BLaER1 (cell line): ENCODE data around the gene CNPY1.

Experiments used
- H3K27ac ChIP-seq: shearing (Covaris generic); formaldehyde crosslinking; 2 replicates; pipeline ENCODE4 v1.8.1; 2022
- H3K27me3 ChIP-seq: shearing (Covaris generic); formaldehyde crosslinking; 2 replicates; pipeline ENCODE4 v1.8.1; 2022
- H3K36me3 ChIP-seq: shearing (Covaris generic); formaldehyde crosslinking; 2 replicates; pipeline ENCODE4 v1.8.1; 2022
- H3K4me1 ChIP-seq: shearing (Covaris generic); formaldehyde crosslinking; 2 replicates; pipeline ENCODE4 v1.8.1; 2022
- H3K4me2 ChIP-seq: shearing (Covaris generic); formaldehyde crosslinking; 2 replicates; pipeline ENCODE4 v1.8.1; 2022
- H3K4me3 ChIP-seq: shearing (Covaris generic); formaldehyde crosslinking; 2 replicates; pipeline ENCODE4 v1.8.1; 2022
- H3K9ac ChIP-seq: shearing (Covaris generic); formaldehyde crosslinking; 2 replicates; pipeline ENCODE4 v1.8.1; 2022
- H3K9me3 ChIP-seq: shearing (Covaris generic); formaldehyde crosslinking; 2 replicates; pipeline ENCODE4 v1.8.1; 2022
- H4K20me1 ChIP-seq: shearing (Covaris generic); formaldehyde crosslinking; 2 replicates; pipeline ENCODE4 v1.8.1; 2022
- Cebpa-rat ChIP-seq: shearing (Covaris generic); IDR thresholded peaks from 2 replicates; pipeline ENCODE4 v1.8.1; 2022

Gene CNPY1

DNA sequence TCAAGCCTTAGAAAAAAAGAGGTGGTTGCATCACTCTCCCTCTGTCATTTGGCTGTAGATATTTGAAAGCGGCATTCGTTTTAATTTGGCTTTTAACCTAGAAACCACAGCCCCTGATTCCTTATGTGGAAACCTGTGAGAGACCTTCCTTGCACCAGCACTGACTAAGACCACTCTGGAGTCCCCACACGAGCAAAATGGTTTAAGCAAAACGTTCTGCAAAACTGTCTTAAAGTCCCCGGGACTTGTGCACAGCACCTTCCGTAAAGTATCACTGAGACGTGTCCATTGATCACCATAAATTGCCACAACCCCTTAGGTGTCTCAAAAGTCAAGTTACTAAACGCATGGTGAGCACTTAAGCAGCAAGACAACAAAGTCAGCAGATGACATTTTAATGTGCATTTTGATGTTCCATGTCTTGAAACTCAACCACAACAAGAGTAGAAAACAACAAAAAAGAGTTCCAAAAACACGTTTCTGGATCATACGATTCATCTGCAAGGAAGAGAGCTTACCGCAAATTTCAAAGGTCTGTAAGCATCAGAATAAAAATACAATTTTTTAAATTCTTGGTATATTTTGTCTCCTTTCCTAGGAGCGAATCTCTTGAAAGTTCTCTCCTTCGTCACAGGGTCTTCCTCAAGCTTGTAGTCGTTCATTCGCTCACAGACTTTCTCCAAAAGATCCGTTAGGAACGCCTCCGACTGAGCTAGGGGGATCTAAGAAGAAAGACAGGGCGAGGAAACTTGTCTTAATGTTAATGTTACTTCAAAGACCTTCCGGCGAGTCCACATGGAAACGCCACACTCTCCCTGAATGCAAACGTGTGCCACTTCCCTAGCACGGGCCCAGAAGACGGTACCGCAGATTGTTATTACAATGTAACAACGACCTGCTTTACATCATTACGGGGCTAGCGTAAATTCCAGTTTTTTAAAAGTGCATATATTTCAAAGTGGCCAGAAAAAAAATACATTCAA, 37.7 kb downstream of the CNPY1 start:
- TF ChIP-seq Cebpa-rat: no peak
- no peak overlapping the region for H3K4me3 ChIP-seq

DNA sequence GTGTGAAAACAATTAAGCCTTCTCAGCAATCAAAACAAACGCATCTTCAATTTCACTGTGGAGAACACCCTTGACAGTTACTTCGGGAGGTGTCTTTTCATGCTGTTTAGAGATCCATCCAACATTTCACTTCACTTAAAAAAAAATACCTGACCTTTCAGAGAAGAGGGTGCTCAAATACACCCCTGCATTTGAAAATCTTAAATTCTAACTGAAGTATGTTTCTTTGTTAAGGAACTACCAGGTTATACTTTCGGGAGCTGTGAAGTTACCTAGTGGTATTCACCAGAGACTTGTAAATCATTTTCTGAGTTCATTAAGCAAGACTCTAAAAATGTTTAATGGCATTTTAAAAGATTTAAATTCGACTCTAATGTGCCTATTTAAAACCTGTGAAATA, 38.8 kb downstream of the CNPY1 start:
- Histone ChIP-seq H3K4me3 (no peak overlapping the region), H3K9me3 (no peaks in the 10 kb centered on the region), H3K4me2 (no peak overlapping the region), H3K36me3 (no peaks in the 10 kb centered on the region), H3K4me1 (peaks cover 8% of the 10 kb centered on the region), H3K27me3 (peaks cover 100% of the 10 kb centered on the region), H4K20me1 (peaks cover 97% of the 10 kb centered on the region), H3K9ac (no peak overlapping the region), H3K27ac (no peak overlapping the region)
- TF ChIP-seq Cebpa-rat: no peak

More for the DNA sequence above, 37.7 kb downstream of the CNPY1 start:
- peaks cover 100% of the 10 kb centered on the region for H3K27me3 ChIP-seq
- H3K36me3 ChIP-seq: no peaks in the 10 kb centered on the region
- H3K27ac ChIP-seq: no peak overlapping the region
- peaks cover 8% of the 10 kb centered on the region for H3K4me1 ChIP-seq
- H3K4me2 ChIP-seq: no peak overlapping the region
- no peak overlapping the region for H3K9ac ChIP-seq
- peaks cover 91% of the 10 kb centered on the region for H4K20me1 ChIP-seq
- no peaks in the 10 kb centered on the region for H3K9me3 ChIP-seq

DNA sequence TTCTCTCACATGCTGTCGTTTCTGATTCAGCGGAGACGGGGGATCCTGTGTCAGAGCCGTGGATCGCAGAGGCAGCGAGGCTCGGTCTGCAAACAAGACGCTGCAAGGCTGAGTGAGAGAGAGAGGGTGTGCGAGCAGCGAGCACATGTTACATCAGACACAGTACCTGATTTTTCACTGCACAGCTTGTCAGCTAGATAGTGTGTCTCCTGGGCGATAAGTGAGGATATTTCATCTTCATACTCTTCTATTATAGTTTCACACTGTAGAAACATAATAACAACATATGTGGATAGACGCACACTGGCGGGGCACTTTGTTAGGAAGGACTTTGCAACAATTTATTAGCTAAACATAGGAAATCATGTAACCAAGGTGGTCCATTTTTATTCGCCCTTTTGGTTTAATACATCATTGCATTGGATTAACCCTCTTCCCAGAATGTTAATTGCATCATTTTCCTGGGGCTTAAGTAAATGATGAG, 39.5 kb downstream of the CNPY1 start:
- peaks cover 8% of the 10 kb centered on the region for H3K4me1 ChIP-seq
- H3K27ac ChIP-seq: no peak overlapping the region
- peaks cover 95% of the 10 kb centered on the region for H4K20me1 ChIP-seq
- H3K4me3 ChIP-seq: no peak overlapping the region
- H3K27me3 ChIP-seq: peaks cover 100% of the 10 kb centered on the region
- no peak overlapping the region for H3K9ac ChIP-seq
- H3K36me3 ChIP-seq: no peaks in the 10 kb centered on the region
- no peak for TF ChIP-seq Cebpa-rat
- no peaks in the 10 kb centered on the region for H3K9me3 ChIP-seq
- no peak overlapping the region for H3K4me2 ChIP-seq

DNA sequence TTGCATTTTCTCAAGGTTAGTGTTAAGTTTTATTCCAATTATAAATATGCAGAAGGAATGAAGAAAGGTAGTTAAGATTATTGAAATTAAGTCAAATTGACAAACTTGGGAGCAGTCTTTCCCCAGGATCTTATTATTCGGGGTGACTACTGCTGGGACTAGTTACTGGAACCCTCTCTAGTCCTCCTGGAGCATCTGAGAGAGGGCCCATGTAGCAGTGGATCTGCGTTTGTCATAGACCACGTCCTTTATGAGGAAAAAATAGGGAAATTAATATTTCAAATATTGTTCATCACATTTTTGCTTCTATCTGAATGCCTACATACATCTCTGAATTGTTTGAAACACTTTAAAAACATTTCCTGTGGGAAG, 41.0 kb downstream of the CNPY1 start:
- H3K27ac ChIP-seq: no peak overlapping the region
- peaks cover 8% of the 10 kb centered on the region for H3K4me1 ChIP-seq
- H4K20me1 ChIP-seq: peaks cover 85% of the 10 kb centered on the region
- no peak for TF ChIP-seq Cebpa-rat
- no peaks in the 10 kb centered on the region for H3K36me3 ChIP-seq
- H3K27me3 ChIP-seq: peaks cover 100% of the 10 kb centered on the region
- no peak overlapping the region for H3K4me3 ChIP-seq
- H3K9ac ChIP-seq: no peak overlapping the region
- H3K9me3 ChIP-seq: no peaks in the 10 kb centered on the region
- no peak overlapping the region for H3K4me2 ChIP-seq

DNA sequence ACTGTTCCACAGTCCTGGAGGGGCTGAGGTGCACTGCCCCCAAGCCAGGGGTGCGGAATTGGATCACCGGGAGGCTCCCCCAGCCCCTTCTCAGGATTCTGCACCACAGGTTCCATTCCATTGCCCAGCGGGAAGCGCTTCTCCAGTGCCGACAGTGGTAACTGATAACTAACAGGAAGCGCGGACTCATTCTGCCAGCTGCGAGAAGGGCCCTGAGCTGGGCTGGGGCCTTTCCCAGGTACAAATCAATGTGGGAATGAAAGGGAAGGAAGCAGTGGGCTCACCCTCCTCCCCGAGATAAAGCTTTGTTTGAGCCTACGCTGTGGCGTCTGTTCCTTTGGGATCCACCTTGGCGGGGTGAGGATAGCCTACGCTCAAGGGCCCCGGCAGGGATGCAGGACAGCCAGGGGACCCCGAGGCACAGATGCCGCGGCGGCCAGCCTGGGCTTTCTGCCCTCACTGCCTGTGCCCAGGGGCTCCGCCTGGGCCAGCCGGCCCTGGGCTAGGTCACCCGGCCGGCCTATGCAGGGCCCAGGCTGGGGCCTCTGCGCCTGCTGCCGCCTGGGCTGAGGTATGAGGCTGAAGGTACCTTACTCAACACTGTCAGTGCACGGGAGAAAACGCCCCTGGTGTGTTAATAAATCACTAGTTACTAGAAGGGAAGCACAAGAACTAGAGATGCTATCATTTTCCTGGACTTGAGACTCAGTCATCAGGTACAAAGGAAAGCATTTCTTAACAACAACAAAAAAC, 49.0 kb downstream of the CNPY1 start:
- H4K20me1 ChIP-seq: peaks cover 7% of the 10 kb centered on the region; the same call in 1 of the 2 replicates
- H3K4me3 ChIP-seq: no peak overlapping the region
- no peak overlapping the region for H3K9ac ChIP-seq
- no peak overlapping the region for H3K4me2 ChIP-seq
- TF ChIP-seq Cebpa-rat: no peak
- H3K36me3 ChIP-seq: no peaks in the 10 kb centered on the region
- no peaks in the 10 kb centered on the region for H3K9me3 ChIP-seq
- peaks cover 40% of the 10 kb centered on the region for H3K27me3 ChIP-seq
- peaks cover 6% of the 10 kb centered on the region for H3K4me1 ChIP-seq
- H3K27ac ChIP-seq: no peak overlapping the region

DNA sequence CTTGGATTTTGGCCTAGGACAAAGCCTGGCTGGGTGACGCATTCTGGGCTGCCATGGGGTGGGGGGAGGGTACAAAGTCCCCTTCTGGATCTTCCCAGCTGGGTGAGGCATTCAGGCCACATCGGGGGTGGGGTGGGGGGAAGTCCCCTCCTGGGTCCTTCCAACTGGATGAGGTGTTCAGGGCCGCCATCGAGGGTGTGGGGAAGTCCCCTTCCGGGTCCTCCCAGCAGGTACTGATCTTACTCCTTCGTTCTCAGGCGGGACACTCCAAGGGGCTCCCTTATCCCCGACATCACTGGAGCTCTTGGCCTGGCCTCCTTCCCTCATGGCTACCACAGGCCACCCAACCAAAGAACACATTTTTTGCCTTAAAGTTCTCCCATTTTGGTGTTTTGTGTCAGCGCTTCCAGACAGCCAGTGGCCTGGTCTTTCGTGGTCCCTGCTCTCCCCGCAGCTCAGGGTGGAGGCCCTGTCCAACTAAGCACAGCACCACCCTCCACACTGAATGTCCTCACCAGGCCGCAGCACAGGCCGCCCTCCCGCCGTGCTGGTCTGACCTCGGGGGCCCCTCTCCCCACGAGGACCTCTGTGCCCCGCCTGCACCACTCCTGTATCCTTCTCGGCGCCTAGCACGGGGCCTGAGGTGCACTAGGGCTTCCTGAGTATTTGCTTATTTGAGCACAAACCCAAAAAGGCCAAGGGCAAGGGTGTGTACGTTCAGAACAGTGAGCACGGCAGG, 49.9 kb downstream of the CNPY1 start:
- Histone ChIP-seq H3K27me3 (peaks cover 31% of the 10 kb centered on the region), H3K4me1 (peaks cover 15% of the 10 kb centered on the region), H3K4me3 (no peak overlapping the region), H3K36me3 (no peaks in the 10 kb centered on the region), H3K9ac (no peak overlapping the region), H4K20me1 (peaks cover 5% of the 10 kb centered on the region; the same call in 1 of the 2 replicates), H3K9me3 (no peaks in the 10 kb centered on the region), H3K4me2 (peak overlapping the region; percentile 33; the same call in 1 of the 2 replicates), H3K27ac (no peak overlapping the region)
- no peak for TF ChIP-seq Cebpa-rat

DNA sequence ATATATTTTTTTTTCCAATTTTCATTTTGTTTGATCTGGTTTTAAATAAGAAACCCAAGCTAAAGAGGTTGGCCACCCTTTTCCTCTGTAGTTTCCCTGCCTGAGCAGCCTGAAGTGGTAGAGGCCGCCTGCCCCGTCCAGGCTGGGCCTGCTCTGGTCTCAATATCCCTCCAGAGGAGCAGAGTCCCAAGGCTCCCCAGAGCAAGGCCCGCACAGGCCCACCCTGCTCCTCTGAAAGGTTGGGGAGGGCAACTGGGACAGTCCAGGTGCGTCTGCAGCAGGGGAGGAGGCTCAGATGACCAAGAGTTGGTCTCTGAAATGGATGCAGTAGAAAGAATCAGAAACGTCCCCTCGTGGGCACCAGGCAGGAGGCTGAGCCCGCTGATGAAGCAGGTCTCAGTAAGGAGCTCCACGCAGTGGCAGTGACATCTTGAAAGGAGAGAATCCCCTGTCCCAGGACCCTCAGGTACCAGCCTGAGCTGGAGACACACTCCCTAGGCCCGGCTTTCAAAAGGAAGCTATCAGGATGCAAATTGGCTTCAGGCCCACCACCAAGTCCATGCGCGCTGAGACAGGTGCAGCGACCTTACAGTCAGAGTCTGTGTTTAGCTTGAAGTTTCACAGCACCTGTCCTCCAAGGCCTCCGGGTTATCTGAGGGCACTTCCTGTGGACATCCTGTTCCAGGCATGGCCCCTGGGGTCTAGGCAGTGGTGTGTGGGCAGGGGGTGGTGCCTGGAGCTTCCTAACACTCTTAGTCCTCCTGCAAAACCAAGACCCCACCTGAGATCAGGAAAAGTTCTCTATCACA, 50.7 kb downstream of the CNPY1 start:
- H3K9me3 ChIP-seq: no peaks in the 10 kb centered on the region
- H4K20me1 ChIP-seq: peaks cover 3% of the 10 kb centered on the region; the same call in 1 of the 2 replicates
- peak overlapping the region; percentile 33 for H3K4me2 ChIP-seq
- peaks cover 23% of the 10 kb centered on the region for H3K27me3 ChIP-seq
- H3K4me3 ChIP-seq: no peak overlapping the region
- TF ChIP-seq Cebpa-rat: no peak
- H3K4me1 ChIP-seq: peaks cover 19% of the 10 kb centered on the region
- H3K36me3 ChIP-seq: no peaks in the 10 kb centered on the region
- no peak overlapping the region for H3K9ac ChIP-seq
- no peak overlapping the region for H3K27ac ChIP-seq

DNA sequence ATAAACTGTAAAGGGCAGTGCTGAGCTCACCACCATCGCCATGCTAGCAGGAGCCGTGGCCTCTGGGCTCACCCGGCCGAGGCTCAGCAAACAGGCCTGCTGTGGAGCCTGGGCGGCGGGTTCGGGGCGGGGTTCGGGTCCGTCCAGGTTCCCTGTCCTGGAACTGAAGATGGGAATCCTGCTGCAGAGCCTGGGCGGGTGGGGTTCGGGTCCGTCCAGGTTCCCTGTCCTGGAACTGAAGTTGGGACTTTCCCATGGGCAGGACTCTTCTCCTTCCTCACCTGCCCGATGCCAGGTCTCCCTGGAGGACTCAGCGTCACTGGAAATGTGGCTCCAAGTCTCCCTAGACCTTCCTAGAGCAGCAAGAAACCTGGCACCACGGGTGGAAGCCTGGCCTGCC, 51.8 kb downstream of the CNPY1 start:
- Histone ChIP-seq H3K4me2 (no peak overlapping the region), H3K27ac (no peak overlapping the region), H3K9ac (no peak overlapping the region), H3K36me3 (no peaks in the 10 kb centered on the region), H3K9me3 (no peaks in the 10 kb centered on the region), H3K4me1 (peaks cover 29% of the 10 kb centered on the region), H3K27me3 (peaks cover 12% of the 10 kb centered on the region), H3K4me3 (no peak overlapping the region), H4K20me1 (no peaks in the 10 kb centered on the region)
- no peak for TF ChIP-seq Cebpa-rat
